Lower leg skin (tissue), 3 donors: ENCODE results near the gene KLHL11.

Experiments
- POLR2A ChIP-seq, 2 donors: fragments of 450-650 bp; IDR thresholded peaks; one replicate each; pipeline ENCODE4 v1.6.1; 2016 to 2017; ENCODE audit warnings: antibody characterized with exemption in 2 of 2, mild to moderate bottlenecking in 1 of 2, moderate library complexity in 1 of 2
- TF ChIP-seq, protein P1 (sequence below), 3 donors: fragments of 450-650 bp; IDR thresholded peaks; one replicate each; pipeline ENCODE4 v1.5.1; 2016; ENCODE audit warnings: antibody characterized with exemption in 3 of 3, mild to moderate bottlenecking in 3 of 3, moderate library complexity in 2 of 3

GRCh38 chr17:41822216-41823140 lies 42.7 kb downstream of the KLHL11 start:
- TF ChIP-seq, protein P1, sequence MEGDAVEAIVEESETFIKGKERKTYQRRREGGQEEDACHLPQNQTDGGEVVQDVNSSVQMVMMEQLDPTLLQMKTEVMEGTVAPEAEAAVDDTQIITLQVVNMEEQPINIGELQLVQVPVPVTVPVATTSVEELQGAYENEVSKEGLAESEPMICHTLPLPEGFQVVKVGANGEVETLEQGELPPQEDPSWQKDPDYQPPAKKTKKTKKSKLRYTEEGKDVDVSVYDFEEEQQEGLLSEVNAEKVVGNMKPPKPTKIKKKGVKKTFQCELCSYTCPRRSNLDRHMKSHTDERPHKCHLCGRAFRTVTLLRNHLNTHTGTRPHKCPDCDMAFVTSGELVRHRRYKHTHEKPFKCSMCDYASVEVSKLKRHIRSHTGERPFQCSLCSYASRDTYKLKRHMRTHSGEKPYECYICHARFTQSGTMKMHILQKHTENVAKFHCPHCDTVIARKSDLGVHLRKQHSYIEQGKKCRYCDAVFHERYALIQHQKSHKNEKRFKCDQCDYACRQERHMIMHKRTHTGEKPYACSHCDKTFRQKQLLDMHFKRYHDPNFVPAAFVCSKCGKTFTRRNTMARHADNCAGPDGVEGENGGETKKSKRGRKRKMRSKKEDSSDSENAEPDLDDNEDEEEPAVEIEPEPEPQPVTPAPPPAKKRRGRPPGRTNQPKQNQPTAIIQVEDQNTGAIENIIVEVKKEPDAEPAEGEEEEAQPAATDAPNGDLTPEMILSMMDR (IDR thresholded peaks at IDR 0.05), result no peak
- TF ChIP-seq POLR2A (IDR thresholded peaks at IDR 0.05), result no peak
